PC-3 (cell line): ENCODE measurements around the gene RAB30.

Experiments
- EZH2phosphoT487 ChIP-seq: fragments of 300-600 bp; sonication (generic); IDR thresholded peaks from 2 replicates; pipeline ENCODE4 v1.6.1; 2018; ENCODE audit warnings: mild to moderate bottlenecking, antibody characterized with exemption, low read length, borderline replicate concordance
- TF ChIP-seq, protein P1 (sequence below): fragments of 300-600 bp; sonication (generic); conservative IDR thresholded peaks from 2 replicates; pipeline ENCODE4 v1.5.1; 2017; ENCODE audit warnings: antibody characterized with exemption, low read depth, mild to moderate bottlenecking, low read length

DNA sequence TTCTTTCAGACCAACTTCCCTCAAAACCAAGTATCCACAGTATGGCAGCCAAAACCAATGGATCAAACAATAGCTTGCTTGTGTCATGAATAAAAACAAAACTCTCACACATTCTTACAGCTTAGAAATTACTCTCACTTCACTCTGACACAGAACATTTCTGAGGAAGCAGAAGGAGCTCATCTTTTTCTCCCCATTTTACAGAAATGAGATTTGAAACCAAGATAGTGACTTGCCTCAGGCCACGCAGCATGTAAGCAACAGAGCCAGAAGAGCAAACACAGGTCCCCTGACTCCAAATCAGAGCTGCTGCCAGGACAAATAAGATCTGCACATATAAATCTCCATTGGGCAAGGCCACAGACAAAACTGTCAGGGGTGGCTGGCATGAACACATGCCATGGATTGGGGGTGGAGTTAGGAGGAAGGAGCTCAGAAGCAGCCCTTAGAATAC lies 64.8 kb downstream of the RAB30 start:
- TF ChIP-seq, protein P1, sequence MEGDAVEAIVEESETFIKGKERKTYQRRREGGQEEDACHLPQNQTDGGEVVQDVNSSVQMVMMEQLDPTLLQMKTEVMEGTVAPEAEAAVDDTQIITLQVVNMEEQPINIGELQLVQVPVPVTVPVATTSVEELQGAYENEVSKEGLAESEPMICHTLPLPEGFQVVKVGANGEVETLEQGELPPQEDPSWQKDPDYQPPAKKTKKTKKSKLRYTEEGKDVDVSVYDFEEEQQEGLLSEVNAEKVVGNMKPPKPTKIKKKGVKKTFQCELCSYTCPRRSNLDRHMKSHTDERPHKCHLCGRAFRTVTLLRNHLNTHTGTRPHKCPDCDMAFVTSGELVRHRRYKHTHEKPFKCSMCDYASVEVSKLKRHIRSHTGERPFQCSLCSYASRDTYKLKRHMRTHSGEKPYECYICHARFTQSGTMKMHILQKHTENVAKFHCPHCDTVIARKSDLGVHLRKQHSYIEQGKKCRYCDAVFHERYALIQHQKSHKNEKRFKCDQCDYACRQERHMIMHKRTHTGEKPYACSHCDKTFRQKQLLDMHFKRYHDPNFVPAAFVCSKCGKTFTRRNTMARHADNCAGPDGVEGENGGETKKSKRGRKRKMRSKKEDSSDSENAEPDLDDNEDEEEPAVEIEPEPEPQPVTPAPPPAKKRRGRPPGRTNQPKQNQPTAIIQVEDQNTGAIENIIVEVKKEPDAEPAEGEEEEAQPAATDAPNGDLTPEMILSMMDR, result no peak
- no peak for TF ChIP-seq EZH2phosphoT487
